ENCODE data around the gene SF3B5.
"Not testable (repeated sequence)": the region's sequence is repeated elsewhere in the genome, so short reads cannot be mapped to it uniquely, and the experiment has no call there.

The SF3B5 gene

GRCh38 chr6:144104488-144104887, 9.1 kb upstream of the SF3B5 start:
- no peak for DNase-seq

DNA sequence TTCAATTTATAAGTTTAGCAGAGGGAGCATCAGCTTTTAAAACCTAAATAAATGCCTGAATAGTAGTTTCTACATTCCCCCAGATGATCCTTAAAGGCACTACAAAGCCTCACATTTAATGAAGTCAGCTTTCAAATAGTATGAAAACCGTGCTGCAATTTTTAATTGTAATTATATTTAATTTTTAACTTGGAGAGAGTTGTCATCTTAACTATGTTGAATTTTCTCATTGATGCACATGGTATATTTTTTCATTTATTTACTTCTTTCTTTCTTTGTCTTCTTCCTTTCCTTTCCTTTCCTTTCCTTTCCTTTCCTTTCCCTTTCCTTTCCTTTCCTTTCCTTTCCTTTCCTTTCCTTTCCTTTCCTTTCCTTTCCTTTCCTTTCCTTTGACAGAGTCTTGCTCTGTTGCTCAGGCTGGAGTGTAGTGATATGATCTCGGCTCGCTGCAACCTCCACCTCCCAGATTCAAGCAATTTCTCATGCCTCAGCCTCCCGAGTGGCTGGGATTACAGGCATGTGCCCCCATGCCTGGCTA, 7.7 kb upstream of the SF3B5 start:
- DNase-seq = no peak

- no peak for DNase-seq
Observed at GRCh38 chr6:144098993-144099392, 3.6 kb upstream of the SF3B5 start.

DNA sequence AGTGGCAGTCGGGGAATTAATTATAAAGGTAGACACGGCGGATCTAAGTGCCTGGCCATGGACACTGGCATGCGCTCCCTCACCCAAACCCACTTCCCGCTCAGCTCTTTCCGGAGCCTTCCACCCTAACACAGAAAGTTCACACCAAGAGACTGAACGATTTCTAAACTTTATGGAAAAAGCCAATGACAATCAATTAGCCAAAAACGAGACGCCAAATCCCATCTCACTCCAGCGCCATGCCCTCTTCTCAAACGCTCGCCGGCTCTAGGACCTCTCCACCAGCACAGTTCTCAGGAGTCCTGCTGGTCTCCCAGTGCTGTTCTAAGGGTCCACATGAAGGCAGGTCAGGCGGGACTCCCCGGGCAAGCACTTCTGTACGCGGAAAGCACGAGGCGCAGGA, 641 bp downstream of the SF3B5 start:
- DNase-seq = peak; percentile 16

GRCh38 chr6:144093658-144094057, 1.7 kb downstream of the SF3B5 start:
- no peak for DNase-seq

- no peak for DNase-seq
Observed at GRCh38 chr6:144093236-144093635, 2.1 kb downstream of the SF3B5 start.

GRCh38 chr6:144090384-144090783, 5.0 kb downstream of the SF3B5 start:
- no peak for DNase-seq

DNA sequence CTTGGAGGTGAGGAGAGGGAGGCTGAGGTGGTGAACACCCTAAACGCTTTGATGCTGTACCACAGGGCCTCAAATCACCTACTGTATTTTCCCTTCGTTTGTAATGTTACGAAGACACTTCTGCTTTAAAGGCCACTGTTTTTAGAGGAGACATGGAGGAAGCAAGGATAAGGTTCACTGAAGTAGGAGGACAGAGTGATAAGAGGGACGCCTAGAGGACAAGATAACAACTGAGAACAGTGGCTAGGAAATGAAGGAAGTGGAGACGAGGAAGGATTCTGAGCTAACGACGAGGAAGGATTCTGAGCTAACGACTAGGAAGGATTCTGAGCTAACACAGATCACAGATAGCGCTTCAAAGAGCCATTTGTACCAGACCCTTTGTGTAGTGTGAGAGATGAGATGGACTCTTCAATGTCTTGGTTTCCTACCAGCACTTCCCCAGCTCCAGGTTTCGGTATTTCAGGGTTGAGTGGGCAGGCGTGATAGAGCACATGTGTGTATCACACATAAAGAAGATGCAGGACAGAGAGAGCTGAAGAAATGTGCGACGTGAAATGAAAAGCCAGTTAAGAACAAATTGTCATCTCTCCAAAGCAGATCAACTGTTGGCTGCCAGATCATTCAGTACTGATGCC, 7.5 kb downstream of the SF3B5 start:
- DNase-seq = no peak

DNA sequence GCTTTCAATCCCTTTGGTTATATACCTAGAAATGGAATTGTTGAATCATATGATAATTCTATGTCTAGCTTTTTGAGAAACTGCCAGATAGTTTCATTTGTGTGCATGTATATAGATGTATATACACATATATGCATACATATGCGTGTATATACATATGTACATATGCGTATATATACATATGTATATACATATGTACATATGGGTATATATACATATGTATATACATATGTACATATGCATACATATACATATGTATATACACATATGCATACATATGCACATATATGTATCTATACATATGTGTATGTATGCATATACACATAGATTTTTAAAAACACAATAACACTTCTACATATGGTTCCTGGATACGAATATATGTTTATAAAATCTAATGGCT, 8.4 kb downstream of the SF3B5 start:
- no peak for DNase-seq

- no peak for DNase-seq
Observed at GRCh38 chr6:144083172-144083571, 12.2 kb downstream of the SF3B5 start.

- not testable (repeated sequence) for DNase-seq
Observed at GRCh38 chr6:144082412-144082811, 13.0 kb downstream of the SF3B5 start.

- DNase-seq = no peak
Observed at GRCh38 chr6:144077871-144078270, 17.5 kb downstream of the SF3B5 start.

DNA sequence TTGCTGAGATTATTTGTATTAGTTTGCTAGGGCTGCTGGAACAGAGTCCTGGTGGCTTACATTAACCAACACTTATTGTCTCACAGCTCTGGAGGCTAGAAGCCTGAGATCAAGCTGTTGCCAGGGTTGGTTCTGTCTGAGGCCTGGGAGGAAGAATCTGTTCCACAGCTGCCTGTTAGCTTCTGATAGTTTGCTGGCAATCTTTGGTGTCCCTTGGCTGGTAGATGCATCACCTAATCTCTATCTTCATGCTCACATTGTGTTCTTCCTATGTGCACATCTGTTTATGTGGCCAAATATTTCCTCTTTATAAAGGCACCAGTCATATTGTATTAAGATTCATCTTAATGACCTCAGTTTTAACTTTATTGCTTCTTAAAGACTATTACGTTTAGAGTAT, 19.5 kb downstream of the SF3B5 start:
- no peak for DNase-seq

DNA sequence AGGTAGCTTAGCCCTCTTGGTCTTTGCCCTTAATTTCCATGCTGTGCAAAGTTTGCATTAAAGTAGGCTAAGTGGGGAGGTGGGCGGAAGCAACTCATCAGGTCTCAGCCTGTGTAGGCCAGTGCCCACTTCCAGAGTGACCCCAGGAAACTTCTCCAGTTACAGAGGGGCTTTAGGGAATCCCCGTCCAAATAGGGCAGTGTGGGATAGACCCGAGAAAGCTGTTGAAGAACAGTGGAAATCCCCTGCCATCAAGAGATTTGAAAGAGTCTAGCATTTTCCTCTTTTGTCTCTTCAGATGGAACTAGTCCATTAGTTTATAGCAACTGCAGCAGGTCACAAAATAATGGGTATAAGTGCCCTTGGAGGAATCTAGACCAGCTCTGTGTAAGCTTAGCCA, 20.2 kb downstream of the SF3B5 start:
- no peak for DNase-seq

- DNase-seq = no peak
Observed at GRCh38 chr6:144073024-144073423, 22.3 kb downstream of the SF3B5 start.

- no peak for DNase-seq
Observed at GRCh38 chr6:144069506-144069905, 25.9 kb downstream of the SF3B5 start.

- DNase-seq = no peak
Observed at GRCh38 chr6:144068794-144069193, 26.6 kb downstream of the SF3B5 start.

DNA sequence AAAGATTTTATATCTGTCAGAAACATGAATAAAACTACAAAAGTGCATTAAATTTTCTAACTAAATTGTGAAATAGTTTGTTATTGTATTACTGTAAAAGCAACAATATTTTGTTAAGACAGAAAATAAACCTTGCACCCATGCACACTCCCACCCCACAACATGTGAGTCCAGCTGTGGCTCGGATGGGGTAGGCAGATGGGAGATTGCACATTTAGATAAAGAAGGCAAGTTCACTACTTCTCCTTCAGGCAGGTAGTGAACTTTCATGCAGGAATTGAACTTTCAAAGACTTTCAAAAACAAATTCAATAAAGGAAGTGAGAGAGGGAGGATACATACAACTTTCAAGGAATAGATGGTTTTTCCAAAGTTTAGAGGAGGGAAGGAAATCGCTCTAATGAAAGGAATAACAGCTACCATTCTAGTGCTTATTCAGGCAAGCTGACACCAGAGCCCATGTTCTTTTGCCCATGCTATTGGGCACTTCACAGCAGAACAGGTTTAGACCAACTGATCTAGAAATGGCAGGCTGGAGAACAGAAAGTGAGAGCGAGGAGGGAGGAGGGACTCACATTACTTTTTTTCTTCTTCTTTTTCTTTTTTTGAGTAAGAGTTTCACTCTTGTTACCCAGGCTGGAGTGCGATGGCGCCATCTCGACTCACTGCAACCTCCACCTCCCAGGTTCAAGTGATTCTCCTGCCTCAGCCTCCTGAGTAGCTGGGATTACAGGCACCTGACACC, 28.5 kb downstream of the SF3B5 start:
- DNase-seq = no peak

DNA sequence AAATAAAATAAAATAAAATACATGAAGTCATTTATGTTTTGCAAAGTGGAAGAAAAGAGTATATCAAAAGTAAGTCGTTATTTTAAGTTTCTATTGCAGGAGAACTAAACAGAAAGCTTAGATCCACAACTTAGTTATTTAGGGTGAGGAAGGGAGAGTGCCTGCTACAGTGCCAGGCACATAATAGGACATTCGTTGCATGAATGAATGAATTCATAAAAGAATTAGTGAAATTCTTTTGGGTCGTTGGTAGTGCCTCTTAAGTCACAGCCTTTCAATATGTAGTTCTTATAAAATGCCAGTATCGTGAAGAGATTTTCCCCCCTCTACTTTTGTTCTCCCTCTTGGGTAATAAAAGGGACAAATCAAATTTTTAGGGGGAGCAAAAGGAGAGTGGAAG, 29.1 kb downstream of the SF3B5 start:
- no peak for DNase-seq

GRCh38 chr6:144065213-144065660, 30.1 kb downstream of the SF3B5 start:
- DNase-seq = no peak

- peak; percentile 55 for DNase-seq
Observed at GRCh38 chr6:144064402-144065212, 30.8 kb downstream of the SF3B5 start.

DNA sequence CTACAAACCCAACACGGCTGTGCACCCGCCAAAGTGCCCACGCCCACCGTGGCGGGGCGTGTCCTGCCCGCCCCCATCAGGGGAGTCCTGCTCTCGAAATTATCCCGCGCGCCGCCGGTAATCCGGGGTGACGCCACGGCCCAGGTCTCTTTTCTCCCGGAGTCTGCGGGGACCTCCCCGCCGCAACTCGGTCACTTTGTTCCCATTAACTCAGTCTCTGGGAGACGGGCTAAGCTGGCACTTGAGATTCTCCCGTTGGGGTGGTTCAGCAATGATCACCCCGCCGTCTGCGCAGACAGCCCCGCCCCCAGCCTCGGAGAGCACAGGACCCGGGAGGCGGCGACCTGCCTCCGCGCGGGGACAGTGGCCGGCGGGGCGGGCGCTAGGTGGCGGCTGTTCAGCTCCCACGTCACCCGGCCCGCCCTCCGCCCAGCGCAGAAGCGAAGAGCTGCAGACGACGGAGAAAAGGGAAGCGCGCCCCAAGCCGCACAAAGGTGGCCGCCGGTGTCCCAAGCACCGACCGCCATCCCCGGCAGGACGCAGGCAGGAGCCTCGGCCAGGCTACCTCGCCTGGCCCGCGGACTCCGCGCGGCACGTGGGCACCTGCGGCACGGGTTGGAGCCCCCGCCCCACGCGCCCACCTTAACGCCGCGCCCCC, 31.5 kb downstream of the SF3B5 start:
- peak; percentile 91 for DNase-seq

- DNase-seq = no peak
Observed at GRCh38 chr6:144063246-144063743, 32.1 kb downstream of the SF3B5 start.

Data from CD4-positive, alpha-beta T cell treated with Interleukin-17A for 1 hour (primary cell).